NT2/D1 (cell line): ENCODE data around the gene RUNX1.

ENCODE experiments used
- DNase-seq: peaks from one replicate; pipeline ENCODE4 v3.0.0-alpha.2; 2011; ENCODE audit warnings: low read depth, low spot score
- H3K27me3 ChIP-seq: 2 replicates; pipeline ENCODE4 v1.6.0; 2011; ENCODE audit warnings: mild to moderate bottlenecking; ENCODE audit not compliant: insufficient read length, insufficient read depth
- H3K36me3 ChIP-seq: 2 replicates; pipeline ENCODE4 v1.6.1; 2011; ENCODE audit warnings: mild to moderate bottlenecking, low read length, mixed read lengths; ENCODE audit not compliant: insufficient read depth, insufficient read length
- H3K4me1 ChIP-seq: 2 replicates; pipeline ENCODE4 v1.5.1; 2011; ENCODE audit not compliant: insufficient read depth, insufficient read length
- H3K4me3 ChIP-seq: 2 replicates; pipeline ENCODE4 v1.5.1; 2011; ENCODE audit warnings: low read depth; ENCODE audit not compliant: insufficient read length
- H3K9ac ChIP-seq: 2 replicates; pipeline ENCODE4 v1.6.0; 2011; ENCODE audit warnings: low read depth; ENCODE audit not compliant: insufficient read length
- H3K9me3 ChIP-seq: 2 replicates; pipeline ENCODE4 v1.5.1; 2011; ENCODE audit warnings: mild to moderate bottlenecking, low read length; ENCODE audit not compliant: insufficient read depth
- SUZ12 ChIP-seq: IDR thresholded peaks from 2 replicates; pipeline ENCODE4 v1.6.1; 2011; ENCODE audit not compliant: insufficient read length, insufficient read depth; ENCODE audit errors: extremely low read depth
- YY1 ChIP-seq: IDR thresholded peaks from 2 replicates; pipeline ENCODE4 v1.6.1; 2011; ENCODE audit not compliant: insufficient read length, insufficient read depth
- ZNF274 ChIP-seq: IDR thresholded peaks from 2 replicates; pipeline ENCODE4 v1.6.1; 2011; ENCODE audit warnings: mild to moderate bottlenecking, low read depth, low read length

The RUNX1 gene

GRCh38 chr21:34887105-34887442, 162.0 kb downstream of the RUNX1 start:
- no peak for DNase-seq
- peaks cover 64% of the 10 kb centered on the region for H3K27me3 ChIP-seq

GRCh38 chr21:34886240-34887104, 162.6 kb downstream of the RUNX1 start:
- H3K4me1 ChIP-seq, result no peaks in the 10 kb centered on the region
- H3K36me3 ChIP-seq, result peaks cover 7% of the 10 kb centered on the region
- TF ChIP-seq YY1 (no peak), ZNF274 (no peak), SUZ12 (peak; percentile 71)
- H3K27me3 ChIP-seq, result peaks cover 58% of the 10 kb centered on the region
- no peaks in the 10 kb centered on the region for H3K9me3 ChIP-seq
- no peak for DNase-seq
- H3K9ac ChIP-seq, result peak overlapping the region; percentile 90
- peak overlapping the region; percentile 83 for H3K4me3 ChIP-seq

More at GRCh38 chr21:34887105-34887442, 162.0 kb downstream of the RUNX1 start:
- Histone ChIP-seq H3K4me1 (no peaks in the 10 kb centered on the region), H3K36me3 (peaks cover 7% of the 10 kb centered on the region), H3K9ac (peak overlapping the region; percentile 90), H3K4me3 (peak overlapping the region; percentile 83), H3K9me3 (no peaks in the 10 kb centered on the region)
- TF ChIP-seq YY1 (no peak), SUZ12 (no peak), ZNF274 (no peak)

GRCh38 chr21:34885626-34886239, 163.4 kb downstream of the RUNX1 start:
- TF ChIP-seq ZNF274 (no peak), SUZ12 (no peak), YY1 (no peak)
- Histone ChIP-seq H3K9me3 (no peaks in the 10 kb centered on the region), H3K27me3 (peaks cover 51% of the 10 kb centered on the region), H3K36me3 (peaks cover 11% of the 10 kb centered on the region), H3K4me3 (peak overlapping the region; percentile 83), H3K4me1 (no peaks in the 10 kb centered on the region), H3K9ac (peak overlapping the region; percentile 90)
- DNase-seq, result no peak

- Histone ChIP-seq H3K4me3 (peak overlapping the region; percentile 5), H3K9ac (peak overlapping the region; percentile 17), H3K9me3 (no peaks in the 10 kb centered on the region), H3K27me3 (peaks cover 47% of the 10 kb centered on the region), H3K36me3 (peaks cover 17% of the 10 kb centered on the region), H3K4me1 (no peaks in the 10 kb centered on the region)
- DNase-seq, result no peak
- TF ChIP-seq YY1 (no peak), ZNF274 (no peak), SUZ12 (no peak)
These were observed 164.0 kb downstream of the RUNX1 start for GRCh38 chr21:34885125-34885524.

- Histone ChIP-seq H3K9ac (no peak overlapping the region), H3K36me3 (peaks cover 24% of the 10 kb centered on the region), H3K4me1 (no peaks in the 10 kb centered on the region)
These were observed 164.7 kb downstream of the RUNX1 start for GRCh38 chr21:34884346-34884929.

GRCh38 chr21:34883491-34884271, 165.4 kb downstream of the RUNX1 start:
- Histone ChIP-seq H3K27me3 (peaks cover 47% of the 10 kb centered on the region), H3K36me3 (peaks cover 31% of the 10 kb centered on the region), H3K9ac (no peak overlapping the region), H3K9me3 (no peaks in the 10 kb centered on the region), H3K4me1 (no peaks in the 10 kb centered on the region), H3K4me3 (no peak overlapping the region)
- TF ChIP-seq YY1 (no peak), ZNF274 (no peak), SUZ12 (no peak)
- no peak for DNase-seq

More at GRCh38 chr21:34884346-34884929, 164.7 kb downstream of the RUNX1 start:
- Histone ChIP-seq H3K9me3 (no peaks in the 10 kb centered on the region), H3K27me3 (peaks cover 47% of the 10 kb centered on the region), H3K4me3 (no peak overlapping the region)
- no peak for TF ChIP-seq ZNF274
- TF ChIP-seq SUZ12, result no peak
- TF ChIP-seq YY1, result no peak
- no peak for DNase-seq

GRCh38 chr21:34882719-34883131, 166.4 kb downstream of the RUNX1 start:
- Histone ChIP-seq H3K4me3 (no peak overlapping the region), H3K27me3 (peaks cover 40% of the 10 kb centered on the region), H3K36me3 (peaks cover 37% of the 10 kb centered on the region), H3K4me1 (no peaks in the 10 kb centered on the region), H3K9me3 (no peaks in the 10 kb centered on the region), H3K9ac (no peak overlapping the region)
- no peak for TF ChIP-seq SUZ12
- no peak for TF ChIP-seq YY1
- no peak for TF ChIP-seq ZNF274
- no peak for DNase-seq
